NCI-H2081 treated with DMSO at 0.1 percent for 48 hours (cell line): ENCODE results near the gene DDX24.

Experiments used
- DNase-seq: peaks from one replicate; lab custom pipeline; 2025; lab: John Stamatoyannopoulos, UW

Gene DDX24

GRCh38 chr14:94114589-94115057, 33.6 kb upstream of the DDX24 start:
- DNase-seq, result no peak

GRCh38 chr14:94113908-94114588, 33.0 kb upstream of the DDX24 start:
- no peak for DNase-seq

- no peak for DNase-seq
These were observed 32.5 kb upstream of the DDX24 start for GRCh38 chr14:94113490-94113889.

GRCh38 chr14:94113073-94113472, 32.1 kb upstream of the DDX24 start:
- no peak for DNase-seq

GRCh38 chr14:94112513-94113063, 31.6 kb upstream of the DDX24 start:
- no peak for DNase-seq

GRCh38 chr14:94111276-94112095, 30.5 kb upstream of the DDX24 start:
- DNase-seq, result no peak

- DNase-seq, result no peak
These were observed 29.7 kb upstream of the DDX24 start, which contains the start of gene IFI27 for GRCh38 chr14:94110552-94111181. Gene IFI27, plus strand, starts transcription at chr14:94110736.

GRCh38 chr14:94109915-94110250, 28.9 kb upstream of the DDX24 start:
- no peak for DNase-seq

GRCh38 chr14:94104731-94105130, 23.7 kb upstream of the DDX24 start:
- no peak for DNase-seq

- DNase-seq, result no peak
These were observed 22.6 kb upstream of the DDX24 start for GRCh38 chr14:94103554-94104150.

GRCh38 chr14:94102768-94103482, 21.9 kb upstream of the DDX24 start:
- DNase-seq, result no peak

- DNase-seq, result no peak
These were observed 20.7 kb upstream of the DDX24 start for GRCh38 chr14:94101748-94102147.

GRCh38 chr14:94100847-94101246, 19.8 kb upstream of the DDX24 start:
- DNase-seq, result no peak

- DNase-seq, result no peak
These were observed 18.0 kb upstream of the DDX24 start for GRCh38 chr14:94099006-94099405.

GRCh38 chr14:94098326-94098992, 17.5 kb upstream of the DDX24 start:
- DNase-seq, result no peak

GRCh38 chr14:94097091-94097490, 16.1 kb upstream of the DDX24 start:
- no peak for DNase-seq

- DNase-seq, result no peak
These were observed 12.4 kb upstream of the DDX24 start for GRCh38 chr14:94093418-94093817.

GRCh38 chr14:94089479-94089878, 8.5 kb upstream of the DDX24 start:
- no peak for DNase-seq

GRCh38 chr14:94088516-94088915, 7.5 kb upstream of the DDX24 start:
- DNase-seq, result no peak

GRCh38 chr14:94087891-94088290, 6.9 kb upstream of the DDX24 start:
- DNase-seq, result no peak

- DNase-seq, result no peak
These were observed 401 bp upstream of the DDX24 start for GRCh38 chr14:94081386-94081820.
